ENCODE measurements around the gene FZD10. TPM values are rescaled to one million over a fixed set of nuclear protein-coding genes. Genes with fewer than 3 reads are reported as not detected.

Gene FZD10
- polyA plus RNA-seq, 3 donors = 0.14 to 0.79 (median 0.76) TPM

Other genes with a start within 250 kb of the FZD10 start
- not detected for gene PIWIL1, start 175.4 kb downstream of the FZD10 start, polyA plus RNA-seq

Measured in adipose tissue (tissue), 3 donors.